Vagina (tissue), 2 donors: ENCODE data around the gene CCNE1. TPM values are rescaled to one million over a fixed set of nuclear protein-coding genes. Genes with fewer than 3 reads are reported as not detected.

Source experiments
- DNase-seq, 2 donors: peaks; one replicate each; pipeline ENCODE4 v3.0.0-alpha.2; 2017; ENCODE audit errors: extremely low spot score in 2 of 2
- H3K27ac ChIP-seq: fragments of 200-600 bp; sonication (generic); one replicate; pipeline ENCODE4 v1.5.1; 2019
- H3K27me3 ChIP-seq: fragments of 200-600 bp; sonication (generic); one replicate; pipeline ENCODE4 v1.5.1; 2019
- H3K36me3 ChIP-seq, 2 donors: fragments of 200-600 bp; sonication (generic); one replicate each; pipeline ENCODE4 v1.5.1; 2017 to 2019
- H3K4me1 ChIP-seq: fragments of 200-600 bp; sonication (generic); one replicate; pipeline ENCODE4 v1.5.1; 2019
- H3K4me3 ChIP-seq, 2 donors: fragments of 200-600 bp; sonication (generic); 1 replicate in 1 of 2; 2 replicates in 1 of 2; pipeline ENCODE4 v1.5.1; 2016 to 2019
- H3K9me3 ChIP-seq: fragments of 200-600 bp; sonication (generic); one replicate; pipeline ENCODE4 v1.5.1; 2019
- CTCF ChIP-seq, 3 experiments: fragments of 450-650 bp in 2 of 3; fragments of 200-600 bp in 1 of 3; sonication (generic) in 1 of 3; IDR thresholded peaks; one replicate each; pipeline ENCODE4 v1.5.1; 2017 to 2019; ENCODE audit warnings: antibody characterized with exemption in 3 of 3, mild to moderate bottlenecking in 2 of 3, moderate library complexity in 2 of 3
- POLR2A ChIP-seq, 2 donors: fragments of 450-650 bp; IDR thresholded peaks; one replicate each; pipeline ENCODE4 v1.6.1; 2017; ENCODE audit warnings: antibody characterized with exemption in 2 of 2, mild to moderate bottlenecking in 2 of 2, moderate library complexity in 2 of 2
- POLR2AphosphoS5 ChIP-seq, 2 donors: sonication (generic); formaldehyde crosslinking; IDR thresholded peaks; one replicate each; pipeline ENCODE4 v1.9.0; 2017; ENCODE audit warnings: antibody characterized with exemption in 2 of 2, mild to moderate bottlenecking in 2 of 2, low read depth in 1 of 2; ENCODE audit not compliant: insufficient read depth in 1 of 2
- intact Hi-C: fragments of 100-400 bp; cut with DNase I; formaldehyde crosslinking; loops from one replicate; pipeline ENCODE4 v1.15.1; 2023
- total RNA-seq: library from RNA; depleted of rRNA; stranded (reverse); fragments of >200 nt; gene quantifications from one replicate; pipeline ENCODE4 v1.2.3, GENCODE V29; 2016

Gene CCNE1
- total RNA-seq, 1 donor from 2014 or later = 3.2 TPM

- intact Hi-C loops = no loop called here
- Histone ChIP-seq H3K9me3 (no peaks in the 10 kb centered on the region), H3K27me3 (no peaks in the 10 kb centered on the region), H3K4me3 (no peak overlapping the region), H3K4me1 (no peaks in the 10 kb centered on the region), H3K36me3 (no peaks in the 10 kb centered on the region), H3K27ac (no peak overlapping the region)
- no peak for DNase-seq
- TF ChIP-seq POLR2AphosphoS5 (IDR thresholded peaks at IDR 0.05; ENCODE audit: insufficient read depth in 1 of 2, low read depth in 1 of 2) (no peak), CTCF (IDR thresholded peaks at IDR 0.05) (no peak), POLR2A (IDR thresholded peaks at IDR 0.05) (no peak)
These were observed 49.8 kb downstream of the CCNE1 start for GRCh38 chr19:29861574-29861973.

- H3K27me3 ChIP-seq = no peaks in the 10 kb centered on the region
- no peaks in the 10 kb centered on the region for H3K4me1 ChIP-seq
- no peak for TF ChIP-seq CTCF (IDR thresholded peaks at IDR 0.05)
- no peak for TF ChIP-seq POLR2AphosphoS5 (IDR thresholded peaks at IDR 0.05; ENCODE audit: insufficient read depth in 1 of 2, low read depth in 1 of 2)
- no peak for TF ChIP-seq POLR2A (IDR thresholded peaks at IDR 0.05)
- DNase-seq = no peak
- H3K4me3 ChIP-seq = no peak overlapping the region
- H3K9me3 ChIP-seq = no peaks in the 10 kb centered on the region
- H3K36me3 ChIP-seq = no peaks in the 10 kb centered on the region
- no peak overlapping the region for H3K27ac ChIP-seq
- intact Hi-C loops = no loop called here
These were observed 54.2 kb downstream of the CCNE1 start for GRCh38 chr19:29866011-29866410.

- TF ChIP-seq POLR2AphosphoS5 (IDR thresholded peaks at IDR 0.05; ENCODE audit: insufficient read depth in 1 of 2, low read depth in 1 of 2) (no peak), CTCF (IDR thresholded peaks at IDR 0.05) (no peak), POLR2A (IDR thresholded peaks at IDR 0.05) (no peak)
- H3K27me3 ChIP-seq = no peaks in the 10 kb centered on the region
- no peak overlapping the region for H3K4me3 ChIP-seq
- no peak for DNase-seq
- intact Hi-C loops = no loop called here
- H3K27ac ChIP-seq = no peak overlapping the region
- H3K9me3 ChIP-seq = no peaks in the 10 kb centered on the region
- H3K36me3 ChIP-seq = no peaks in the 10 kb centered on the region
- peaks cover 3% of the 10 kb centered on the region for H3K4me1 ChIP-seq
These were observed 56.2 kb downstream of the CCNE1 start for GRCh38 chr19:29867984-29868383.

GRCh38 chr19:29871143-29871542, 59.4 kb downstream of the CCNE1 start:
- no peak for TF ChIP-seq POLR2A (IDR thresholded peaks at IDR 0.05)
- intact Hi-C loops = loop anchor here (5.0 to 10.0 kb wide), 2 partner anchors 96 to 144 kb away; no protein-coding TSS in a partner anchor
- H3K9me3 ChIP-seq = no peaks in the 10 kb centered on the region
- H3K27ac ChIP-seq = no peak overlapping the region
- H3K36me3 ChIP-seq = no peaks in the 10 kb centered on the region
- no peak for DNase-seq
- H3K4me1 ChIP-seq = peaks cover 13% of the 10 kb centered on the region
- no peaks in the 10 kb centered on the region for H3K27me3 ChIP-seq
- no peak overlapping the region for H3K4me3 ChIP-seq

- H3K4me1 ChIP-seq = peaks cover 13% of the 10 kb centered on the region
- no peaks in the 10 kb centered on the region for H3K27me3 ChIP-seq
- no peak for DNase-seq
- H3K27ac ChIP-seq = no peak overlapping the region
- no peaks in the 10 kb centered on the region for H3K9me3 ChIP-seq
- H3K4me3 ChIP-seq = no peak overlapping the region
- intact Hi-C loops = loop anchor here (5.0 to 10.0 kb wide), 2 partner anchors 97 to 145 kb away; no protein-coding TSS in a partner anchor
- TF ChIP-seq CTCF (IDR thresholded peaks at IDR 0.05) (no peak), POLR2A (IDR thresholded peaks at IDR 0.05) (no peak), POLR2AphosphoS5 (IDR thresholded peaks at IDR 0.05; ENCODE audit: insufficient read depth in 1 of 2, low read depth in 1 of 2) (no peak)
- H3K36me3 ChIP-seq = no peaks in the 10 kb centered on the region
These were observed 60.5 kb downstream of the CCNE1 start for GRCh38 chr19:29872224-29872731.
